ENCODE data around the gene LRRK1.

The LRRK1 gene

GRCh38 chr15:100934166-100934565 is 15.0 kb downstream of the LRRK1 start:
- H3K79me2 ChIP-seq (ENCODE audit: control insufficient read depth, low read length), result peaks cover 94% of the 10 kb centered on the region
- peak overlapping the region; percentile 49 for H3K4me3 ChIP-seq (ENCODE audit: low read length)
- peaks cover 96% of the 10 kb centered on the region for H3K4me1 ChIP-seq (ENCODE audit: control insufficient read depth, low read length)
- H3K27ac ChIP-seq (ENCODE audit: low read depth, low read length), result peak overlapping the region; percentile 92
- H3K27me3 ChIP-seq (ENCODE audit: control insufficient read depth, low read length), result no peaks in the 10 kb centered on the region
- no peaks in the 10 kb centered on the region for H3K9me2 ChIP-seq (replicated peaks; ENCODE audit: control insufficient read depth, low read length)
- peak overlapping the region; percentile 97 for H3K4me2 ChIP-seq (ENCODE audit: low read length)
- H3F3A ChIP-seq (ENCODE audit: control insufficient read depth, insufficient read depth), result peaks cover 43% of the 10 kb centered on the region
- H4K20me1 ChIP-seq (ENCODE audit: control insufficient read depth, insufficient read depth, low read depth, low read length), result peaks cover 6% of the 10 kb centered on the region; the same call in 1 of the 2 replicates
- no peaks in the 10 kb centered on the region for H3K9me3 ChIP-seq (ENCODE audit: control insufficient read depth, insufficient read depth, low read length)
- TF ChIP-seq CTCF (IDR thresholded peaks at IDR 0.05; ENCODE audit: low read depth, low read length, poor library complexity, severe bottlenecking), result no peak
- peaks cover 81% of the 10 kb centered on the region for H3K36me3 ChIP-seq (ENCODE audit: control insufficient read depth, low read length)

GRCh38 chr15:100934726-100935125 is 15.6 kb downstream of the LRRK1 start:
- Histone ChIP-seq H3K27ac (ENCODE audit: low read depth, low read length) (peak overlapping the region; percentile 92), H3K9me2 (replicated peaks; ENCODE audit: control insufficient read depth, low read length) (no peaks in the 10 kb centered on the region), H3F3A (ENCODE audit: control insufficient read depth, insufficient read depth) (peaks cover 42% of the 10 kb centered on the region), H3K4me2 (ENCODE audit: low read length) (peak overlapping the region; percentile 97), H3K4me3 (ENCODE audit: low read length) (peak overlapping the region; percentile 41), H3K79me2 (ENCODE audit: control insufficient read depth, low read length) (peaks cover 94% of the 10 kb centered on the region), H3K9me3 (ENCODE audit: control insufficient read depth, insufficient read depth, low read length) (no peaks in the 10 kb centered on the region), H3K27me3 (ENCODE audit: control insufficient read depth, low read length) (no peaks in the 10 kb centered on the region), H4K20me1 (ENCODE audit: control insufficient read depth, insufficient read depth, low read depth, low read length) (peaks cover 9% of the 10 kb centered on the region; the same call in 1 of the 2 replicates), H3K4me1 (ENCODE audit: control insufficient read depth, low read length) (peaks cover 96% of the 10 kb centered on the region), H3K36me3 (ENCODE audit: control insufficient read depth, low read length) (peaks cover 81% of the 10 kb centered on the region)
- no peak for TF ChIP-seq EZH2phosphoT487 (IDR thresholded peaks at IDR 0.05; ENCODE audit: borderline replicate concordance, low read length)
- TF ChIP-seq CTCF (IDR thresholded peaks at IDR 0.05; ENCODE audit: low read depth, low read length, poor library complexity, severe bottlenecking), result peak; percentile 48

GRCh38 chr15:100937171-100937570 is 18.0 kb downstream of the LRRK1 start:
- Histone ChIP-seq H3K4me3 (ENCODE audit: low read length) (no peak overlapping the region), H3K4me1 (ENCODE audit: control insufficient read depth, low read length) (peaks cover 96% of the 10 kb centered on the region), H3K4me2 (ENCODE audit: low read length) (no peak overlapping the region), H3K9me2 (replicated peaks; ENCODE audit: control insufficient read depth, low read length) (no peaks in the 10 kb centered on the region), H3K27me3 (ENCODE audit: control insufficient read depth, low read length) (no peaks in the 10 kb centered on the region), H3K9me3 (ENCODE audit: control insufficient read depth, insufficient read depth, low read length) (no peaks in the 10 kb centered on the region), H3K36me3 (ENCODE audit: control insufficient read depth, low read length) (peaks cover 83% of the 10 kb centered on the region), H3K79me2 (ENCODE audit: control insufficient read depth, low read length) (peaks cover 94% of the 10 kb centered on the region), H3F3A (ENCODE audit: control insufficient read depth, insufficient read depth) (peaks cover 27% of the 10 kb centered on the region), H4K20me1 (ENCODE audit: control insufficient read depth, insufficient read depth, low read depth, low read length) (peaks cover 9% of the 10 kb centered on the region; the same call in 1 of the 2 replicates), H3K27ac (ENCODE audit: low read depth, low read length) (no peak overlapping the region)
- TF ChIP-seq CTCF (IDR thresholded peaks at IDR 0.05; ENCODE audit: low read depth, low read length, poor library complexity, severe bottlenecking), result no peak
- TF ChIP-seq EZH2phosphoT487 (IDR thresholded peaks at IDR 0.05; ENCODE audit: borderline replicate concordance, low read length), result no peak

All from DOHH2 (cell line).